ENCODE results near the gene SORCS2. TPM values are rescaled to one million over a fixed set of nuclear protein-coding genes. Genes with fewer than 3 reads are reported as not detected.

Gene SORCS2
- total RNA-seq, 4 donors from 2014 or later = 0.07 to 1.2 (median 0.11) TPM

- no peaks in the 10 kb centered on the region for H3K27me3 ChIP-seq
- ATAC-seq = no peak
- H3K4me1 ChIP-seq = no peaks in the 10 kb centered on the region
- H3K4me3 ChIP-seq = no peak overlapping the region
- intact Hi-C loops (cut with DNase I; ENCODE audit: low total_unique reads) = no loop called here
- H3K36me3 ChIP-seq = no peaks in the 10 kb centered on the region
- DNase-seq = no peak
- no peak overlapping the region for H3K27ac ChIP-seq
- no peak for TF ChIP-seq POLR2A (IDR thresholded peaks at IDR 0.05)
- in situ Hi-C loops (cut with MboI; ENCODE audit: low sequenced_read_pairs in 4 of 4) = no loop called here
- no peaks in the 10 kb centered on the region for H3K9me3 ChIP-seq
Observed at GRCh38 chr4:7735395-7735794, 543.1 kb downstream of the SORCS2 start.

GRCh38 chr4:7735961-7736360, 543.6 kb downstream of the SORCS2 start:
- in situ Hi-C loops (cut with MboI; ENCODE audit: low sequenced_read_pairs in 4 of 4) (no loop called here), intact Hi-C loops (cut with DNase I; ENCODE audit: low total_unique reads) (no loop called here)
- Histone ChIP-seq H3K4me1 (no peaks in the 10 kb centered on the region), H3K9me3 (no peaks in the 10 kb centered on the region), H3K27ac (no peak overlapping the region), H3K27me3 (no peaks in the 10 kb centered on the region), H3K4me3 (no peak overlapping the region), H3K36me3 (no peaks in the 10 kb centered on the region)
- no peak for ATAC-seq
- DNase-seq = no peak
- TF ChIP-seq, protein P1, sequence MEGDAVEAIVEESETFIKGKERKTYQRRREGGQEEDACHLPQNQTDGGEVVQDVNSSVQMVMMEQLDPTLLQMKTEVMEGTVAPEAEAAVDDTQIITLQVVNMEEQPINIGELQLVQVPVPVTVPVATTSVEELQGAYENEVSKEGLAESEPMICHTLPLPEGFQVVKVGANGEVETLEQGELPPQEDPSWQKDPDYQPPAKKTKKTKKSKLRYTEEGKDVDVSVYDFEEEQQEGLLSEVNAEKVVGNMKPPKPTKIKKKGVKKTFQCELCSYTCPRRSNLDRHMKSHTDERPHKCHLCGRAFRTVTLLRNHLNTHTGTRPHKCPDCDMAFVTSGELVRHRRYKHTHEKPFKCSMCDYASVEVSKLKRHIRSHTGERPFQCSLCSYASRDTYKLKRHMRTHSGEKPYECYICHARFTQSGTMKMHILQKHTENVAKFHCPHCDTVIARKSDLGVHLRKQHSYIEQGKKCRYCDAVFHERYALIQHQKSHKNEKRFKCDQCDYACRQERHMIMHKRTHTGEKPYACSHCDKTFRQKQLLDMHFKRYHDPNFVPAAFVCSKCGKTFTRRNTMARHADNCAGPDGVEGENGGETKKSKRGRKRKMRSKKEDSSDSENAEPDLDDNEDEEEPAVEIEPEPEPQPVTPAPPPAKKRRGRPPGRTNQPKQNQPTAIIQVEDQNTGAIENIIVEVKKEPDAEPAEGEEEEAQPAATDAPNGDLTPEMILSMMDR (IDR thresholded peaks at IDR 0.05 in 4 of 5, conservative IDR thresholded peaks at IDR 0.05 in 1 of 5) = no peak
- TF ChIP-seq POLR2A (IDR thresholded peaks at IDR 0.05) = no peak

GRCh38 chr4:7736436-7737267, 544.3 kb downstream of the SORCS2 start:
- Histone ChIP-seq H3K9me3 (no peaks in the 10 kb centered on the region), H3K4me1 (no peaks in the 10 kb centered on the region), H3K4me3 (no peak overlapping the region), H3K36me3 (no peaks in the 10 kb centered on the region), H3K27ac (no peak overlapping the region), H3K27me3 (no peaks in the 10 kb centered on the region)
- in situ Hi-C loops (cut with MboI; ENCODE audit: low sequenced_read_pairs in 4 of 4) (no loop called here), intact Hi-C loops (cut with DNase I; ENCODE audit: low total_unique reads) (no loop called here)
- no peak for TF ChIP-seq POLR2A (IDR thresholded peaks at IDR 0.05)
- TF ChIP-seq, protein P1 (IDR thresholded peaks at IDR 0.05 in 4 of 5, conservative IDR thresholded peaks at IDR 0.05 in 1 of 5) = no peak
- ATAC-seq (no peak), DNase-seq (no peak)

DNA sequence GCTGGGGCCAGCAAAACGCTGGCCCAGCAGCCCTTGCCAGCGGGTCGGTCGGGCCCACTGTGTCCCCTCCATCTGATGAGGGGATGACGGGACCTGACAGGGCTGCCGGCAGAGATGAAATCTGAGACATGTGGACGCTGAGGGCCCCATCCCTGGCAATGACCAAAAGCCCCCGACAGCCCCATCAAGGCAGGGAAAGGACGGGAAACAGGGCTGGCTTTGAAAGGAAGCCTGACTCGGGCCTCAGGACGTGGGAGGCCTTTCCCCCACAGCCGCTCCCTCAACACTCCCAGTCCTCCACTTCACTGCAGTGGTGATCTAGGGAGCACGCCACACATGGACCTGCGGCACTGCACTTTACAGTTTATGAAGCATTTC, 544.9 kb downstream of the SORCS2 start:
- TF ChIP-seq, protein P1 (IDR thresholded peaks at IDR 0.05 in 4 of 5, conservative IDR thresholded peaks at IDR 0.05 in 1 of 5) = no peak
- no peak for TF ChIP-seq POLR2A (IDR thresholded peaks at IDR 0.05)
- no peaks in the 10 kb centered on the region for H3K27me3 ChIP-seq
- no peak overlapping the region for H3K4me3 ChIP-seq
- no peaks in the 10 kb centered on the region for H3K36me3 ChIP-seq
- no peak for ATAC-seq
- intact Hi-C loops (cut with DNase I; ENCODE audit: low total_unique reads) (no loop called here), in situ Hi-C loops (cut with MboI; ENCODE audit: low sequenced_read_pairs in 4 of 4) (no loop called here)
- no peak overlapping the region for H3K27ac ChIP-seq
- H3K4me1 ChIP-seq = no peaks in the 10 kb centered on the region
- DNase-seq = no peak
- H3K9me3 ChIP-seq = no peaks in the 10 kb centered on the region

DNA sequence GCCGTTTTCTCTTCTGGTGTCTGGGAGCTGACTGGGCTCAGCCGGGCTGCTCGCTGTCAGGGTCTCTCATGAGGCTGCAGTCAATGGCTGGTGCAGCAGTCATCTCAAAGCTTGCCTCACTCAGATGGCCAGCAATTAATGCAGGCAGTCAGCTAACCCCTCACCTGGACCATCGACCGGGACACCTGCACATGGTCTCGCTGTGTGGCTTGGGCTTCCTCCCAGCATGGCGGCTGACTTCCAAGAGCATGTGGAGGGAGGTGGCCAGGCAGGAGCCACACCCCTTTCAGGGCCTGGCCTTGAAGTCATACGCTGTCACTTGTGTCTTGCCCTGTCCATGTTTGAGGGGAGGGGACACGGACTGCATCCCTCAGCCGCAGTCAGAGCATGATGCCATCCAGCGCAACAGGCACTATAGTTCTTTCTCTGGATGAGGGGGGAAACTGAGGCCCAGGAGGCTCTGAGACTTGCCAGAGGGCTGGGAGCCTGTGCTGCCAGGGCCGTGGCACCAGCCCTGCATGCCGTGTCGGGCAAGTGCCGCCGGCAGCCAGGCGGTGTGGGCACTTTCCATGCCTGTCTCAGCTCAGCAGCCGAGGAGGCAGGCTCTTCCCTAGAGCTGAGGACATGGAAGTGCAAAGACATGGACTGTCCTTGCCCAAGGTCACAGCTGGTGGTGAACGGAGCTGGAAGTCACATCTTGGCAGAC, 545.6 kb downstream of the SORCS2 start:
- DNase-seq = no peak
- no peaks in the 10 kb centered on the region for H3K36me3 ChIP-seq
- no peaks in the 10 kb centered on the region for H3K4me1 ChIP-seq
- in situ Hi-C loops (cut with MboI; ENCODE audit: low sequenced_read_pairs in 4 of 4) (no loop called here), intact Hi-C loops (cut with DNase I; ENCODE audit: low total_unique reads) (no loop called here)
- no peak overlapping the region for H3K27ac ChIP-seq
- no peaks in the 10 kb centered on the region for H3K27me3 ChIP-seq
- ATAC-seq = no peak
- TF ChIP-seq, protein P1 (IDR thresholded peaks at IDR 0.05 in 4 of 5, conservative IDR thresholded peaks at IDR 0.05 in 1 of 5) = no peak
- TF ChIP-seq POLR2A (IDR thresholded peaks at IDR 0.05) = no peak
- no peaks in the 10 kb centered on the region for H3K9me3 ChIP-seq
- H3K4me3 ChIP-seq = no peak overlapping the region

Data from gastrocnemius medialis (tissue), 4 donors.